Nephron (organoid): Measurements from ENCODE around the gene GK.

Source experiments
- H3K27ac Mint-ChIP-seq, 3 experiments: 2 replicates each; pipeline ENCODE4 v1.8.0; 2020; ENCODE audit warnings: mixed read lengths in 3 of 3, mild to moderate bottlenecking in 2 of 3, moderate library complexity in 1 of 3
- H3K27me3 Mint-ChIP-seq: 2 replicates; pipeline ENCODE4 v1.8.0; 2021; ENCODE audit warnings: low read depth, mild to moderate bottlenecking, moderate library complexity, mixed read lengths
- H3K36me3 Mint-ChIP-seq: 2 replicates; pipeline ENCODE4 v1.8.0; 2020; ENCODE audit warnings: low read depth, mixed read lengths
- H3K4me1 Mint-ChIP-seq: 2 replicates; pipeline ENCODE4 v1.8.0; 2020; ENCODE audit warnings: mixed read lengths
- H3K4me3 Mint-ChIP-seq, 3 experiments: 2 replicates each; pipeline ENCODE4 v1.8.0; 2020; ENCODE audit warnings: mild to moderate bottlenecking in 3 of 3, mixed read lengths in 3 of 3, moderate library complexity in 2 of 3
- H3K9me3 Mint-ChIP-seq: 2 replicates; pipeline ENCODE4 v1.8.0; 2020; ENCODE audit warnings: mixed read lengths
- TF ChIP-seq, protein P1 (sequence below), 3 experiments: fragments of 200-600 bp; sonication (generic); IDR thresholded peaks; one replicate each; pipeline ENCODE4 v1.5.0; 2021; ENCODE audit warnings: antibody characterized with exemption in 3 of 3; ENCODE audit not compliant: unreplicated experiment in 3 of 3

The GK gene

DNA sequence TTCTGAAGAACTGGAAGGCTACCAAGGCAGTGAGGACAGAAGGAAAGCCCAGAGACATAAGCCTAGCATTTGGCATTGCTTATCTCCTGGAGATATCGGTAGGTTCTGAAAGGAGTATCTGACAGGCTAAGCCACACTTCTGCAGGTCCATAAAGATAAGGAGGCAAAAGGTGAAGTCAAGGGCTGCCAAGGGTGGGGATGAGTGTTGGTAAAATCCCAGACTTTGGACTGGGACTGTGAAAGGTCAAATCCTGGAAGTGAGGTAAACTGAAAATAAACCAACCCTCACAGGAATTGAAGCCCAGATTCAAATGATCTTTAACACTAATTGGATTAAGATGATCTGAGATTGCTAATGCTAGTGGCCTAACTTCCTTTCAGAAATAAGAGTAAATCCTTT, 27.4 kb downstream of the GK start:
- peaks cover 1% of the 10 kb centered on the region for H3K9me3 Mint-ChIP-seq
- no peaks in the 10 kb centered on the region for H3K4me1 Mint-ChIP-seq
- H3K4me3 Mint-ChIP-seq, result no peak overlapping the region
- TF ChIP-seq, protein P1, sequence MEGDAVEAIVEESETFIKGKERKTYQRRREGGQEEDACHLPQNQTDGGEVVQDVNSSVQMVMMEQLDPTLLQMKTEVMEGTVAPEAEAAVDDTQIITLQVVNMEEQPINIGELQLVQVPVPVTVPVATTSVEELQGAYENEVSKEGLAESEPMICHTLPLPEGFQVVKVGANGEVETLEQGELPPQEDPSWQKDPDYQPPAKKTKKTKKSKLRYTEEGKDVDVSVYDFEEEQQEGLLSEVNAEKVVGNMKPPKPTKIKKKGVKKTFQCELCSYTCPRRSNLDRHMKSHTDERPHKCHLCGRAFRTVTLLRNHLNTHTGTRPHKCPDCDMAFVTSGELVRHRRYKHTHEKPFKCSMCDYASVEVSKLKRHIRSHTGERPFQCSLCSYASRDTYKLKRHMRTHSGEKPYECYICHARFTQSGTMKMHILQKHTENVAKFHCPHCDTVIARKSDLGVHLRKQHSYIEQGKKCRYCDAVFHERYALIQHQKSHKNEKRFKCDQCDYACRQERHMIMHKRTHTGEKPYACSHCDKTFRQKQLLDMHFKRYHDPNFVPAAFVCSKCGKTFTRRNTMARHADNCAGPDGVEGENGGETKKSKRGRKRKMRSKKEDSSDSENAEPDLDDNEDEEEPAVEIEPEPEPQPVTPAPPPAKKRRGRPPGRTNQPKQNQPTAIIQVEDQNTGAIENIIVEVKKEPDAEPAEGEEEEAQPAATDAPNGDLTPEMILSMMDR (IDR thresholded peaks at IDR 0.05; ENCODE audit: unreplicated experiment in 3 of 3), result no peak
- peak overlapping the region in 1 of 3 experiments; percentile 14 for H3K27ac Mint-ChIP-seq
- peaks cover 20% of the 10 kb centered on the region for H3K36me3 Mint-ChIP-seq
- no peaks in the 10 kb centered on the region for H3K27me3 Mint-ChIP-seq

DNA sequence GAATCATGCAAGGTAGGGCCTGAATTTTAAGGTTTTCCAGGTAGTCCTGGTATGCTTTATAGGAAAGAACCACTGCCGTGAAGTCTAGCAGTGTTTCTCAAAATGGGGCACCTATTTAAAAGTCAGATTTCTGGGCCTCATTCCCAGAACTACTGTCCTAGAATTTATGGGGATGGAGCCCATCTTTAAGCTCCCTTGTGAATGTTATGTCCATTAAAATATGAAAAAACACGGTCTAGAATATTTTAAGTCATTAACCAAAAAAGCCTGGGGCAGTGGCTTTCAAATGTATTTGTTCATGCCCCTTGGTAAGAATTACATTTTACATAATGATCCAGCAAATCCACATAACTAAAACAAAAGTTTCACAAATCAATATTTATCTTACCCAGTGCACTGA, 35.4 kb downstream of the GK start:
- Mint-ChIP-seq H3K27ac (no peak overlapping the region), H3K9me3 (peaks cover 2% of the 10 kb centered on the region), H3K27me3 (no peaks in the 10 kb centered on the region), H3K4me1 (no peaks in the 10 kb centered on the region), H3K36me3 (peaks cover 14% of the 10 kb centered on the region), H3K4me3 (no peak overlapping the region)
- TF ChIP-seq, protein P1 (IDR thresholded peaks at IDR 0.05; ENCODE audit: unreplicated experiment in 3 of 3), result no peak

DNA sequence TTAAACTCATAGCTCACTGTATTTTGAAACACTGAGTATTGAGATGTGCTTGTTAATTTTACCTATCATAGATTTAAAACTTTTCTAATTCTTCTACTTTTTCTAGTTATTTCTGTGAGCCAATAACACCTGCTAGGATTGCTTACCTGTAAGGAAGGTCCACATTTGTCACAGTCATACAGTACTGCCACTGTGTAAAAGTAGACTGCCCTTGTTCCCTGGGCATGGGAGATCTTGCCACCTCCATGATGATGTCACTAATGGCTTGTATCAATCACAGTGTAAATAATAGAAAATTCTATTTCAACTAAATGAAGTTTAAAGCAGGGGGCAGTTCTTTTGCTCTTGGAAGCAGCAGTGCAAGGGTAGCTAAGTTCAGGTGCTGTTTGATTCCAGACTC, 35.9 kb downstream of the GK start:
- TF ChIP-seq, protein P1 (IDR thresholded peaks at IDR 0.05; ENCODE audit: unreplicated experiment in 3 of 3), result no peak
- H3K4me1 Mint-ChIP-seq, result no peaks in the 10 kb centered on the region
- no peak overlapping the region for H3K27ac Mint-ChIP-seq
- H3K9me3 Mint-ChIP-seq, result peaks cover 2% of the 10 kb centered on the region
- no peaks in the 10 kb centered on the region for H3K27me3 Mint-ChIP-seq
- H3K4me3 Mint-ChIP-seq, result no peak overlapping the region
- peaks cover 14% of the 10 kb centered on the region for H3K36me3 Mint-ChIP-seq

DNA sequence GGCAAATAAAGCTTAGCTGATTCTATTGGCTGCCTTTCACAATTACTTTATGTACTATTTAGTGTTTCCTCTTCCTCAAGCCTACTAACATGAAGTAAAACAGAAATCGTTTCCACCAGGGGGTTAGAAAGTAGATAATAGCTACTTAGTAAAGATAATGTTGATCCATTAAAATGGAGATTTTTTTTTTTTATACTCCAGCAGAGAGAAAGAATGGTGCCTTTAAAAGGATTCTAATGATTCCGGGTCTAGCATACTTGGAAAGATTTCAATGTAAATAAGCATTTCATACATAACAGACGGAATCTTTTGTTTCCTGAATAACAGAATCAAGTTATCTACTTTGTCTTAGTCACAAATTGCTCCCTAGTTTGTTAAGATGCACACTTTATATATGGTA, 37.1 kb downstream of the GK start:
- Mint-ChIP-seq H3K4me3 (no peak overlapping the region), H3K36me3 (peaks cover 21% of the 10 kb centered on the region), H3K9me3 (peaks cover 2% of the 10 kb centered on the region), H3K27me3 (no peaks in the 10 kb centered on the region), H3K27ac (no peak overlapping the region), H3K4me1 (no peaks in the 10 kb centered on the region)
- TF ChIP-seq, protein P1 (IDR thresholded peaks at IDR 0.05; ENCODE audit: unreplicated experiment in 3 of 3), result no peak

DNA sequence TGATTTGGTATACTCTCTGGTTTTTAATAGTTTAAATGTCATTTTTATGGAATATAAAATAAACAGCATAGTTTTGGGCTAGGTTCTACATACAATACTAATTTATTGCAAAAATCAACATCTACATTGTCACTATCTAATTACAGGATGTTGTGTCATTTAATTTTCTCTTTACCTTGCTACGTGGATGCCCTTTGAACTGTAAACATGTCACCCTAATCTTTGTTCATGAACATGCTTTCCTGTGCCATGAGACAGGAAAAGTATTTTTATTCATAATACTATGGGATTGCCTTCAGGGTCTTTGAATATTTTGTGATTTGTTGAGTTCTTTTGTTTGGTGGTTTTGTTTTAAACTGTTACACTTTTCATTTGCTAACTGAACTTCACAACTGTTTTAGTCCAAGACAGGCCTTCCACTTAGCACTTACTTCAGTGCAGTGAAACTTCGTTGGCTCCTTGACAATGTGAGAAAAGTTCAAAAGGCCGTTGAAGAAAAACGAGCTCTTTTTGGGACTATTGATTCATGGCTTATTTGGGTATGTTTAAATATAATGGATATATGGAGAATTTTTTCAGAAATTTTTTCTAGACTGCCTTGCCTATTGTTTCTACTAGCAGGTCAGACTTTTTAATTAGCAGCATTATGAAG, 40.9 kb downstream of the GK start:
- TF ChIP-seq, protein P1 (IDR thresholded peaks at IDR 0.05; ENCODE audit: unreplicated experiment in 3 of 3), result no peak
- peaks cover 31% of the 10 kb centered on the region for H3K36me3 Mint-ChIP-seq
- H3K9me3 Mint-ChIP-seq, result no peaks in the 10 kb centered on the region
- no peak overlapping the region for H3K4me3 Mint-ChIP-seq
- no peaks in the 10 kb centered on the region for H3K4me1 Mint-ChIP-seq
- H3K27ac Mint-ChIP-seq, result no peak overlapping the region
- no peaks in the 10 kb centered on the region for H3K27me3 Mint-ChIP-seq

DNA sequence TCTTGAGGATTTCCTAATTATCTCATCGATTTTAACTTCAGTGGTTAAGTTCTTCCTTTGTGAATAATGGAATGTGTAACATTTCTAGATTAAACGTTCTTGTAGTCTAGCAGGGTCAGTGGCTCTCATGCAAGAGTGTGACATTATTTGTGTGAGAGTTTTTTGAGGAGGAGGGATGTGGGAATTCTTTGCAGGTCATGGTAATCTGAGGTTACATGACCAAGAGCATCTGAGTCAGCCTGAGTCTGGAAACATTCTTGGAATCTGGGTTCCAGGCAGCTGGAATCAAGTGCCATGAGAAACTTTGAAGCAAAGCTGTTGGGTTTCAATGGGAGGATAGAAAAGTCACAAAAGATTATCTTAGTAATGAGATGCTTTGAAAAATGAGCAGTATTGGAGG, 49.5 kb downstream of the GK start:
- Mint-ChIP-seq H3K27ac (no peak overlapping the region), H3K4me1 (no peaks in the 10 kb centered on the region), H3K36me3 (peaks cover 6% of the 10 kb centered on the region), H3K4me3 (no peak overlapping the region), H3K27me3 (no peaks in the 10 kb centered on the region), H3K9me3 (no peaks in the 10 kb centered on the region)
- TF ChIP-seq, protein P1 (IDR thresholded peaks at IDR 0.05; ENCODE audit: unreplicated experiment in 3 of 3), result no peak
